Caco-2 (cell line): ENCODE data around the gene MATN4. TPM values are rescaled to one million over a fixed set of nuclear protein-coding genes. Genes with fewer than 3 reads are reported as not detected.

Experiments
- BruUV-seq: library from RNA; stranded (reverse); fragments of 400-500 nt; replicated peaks from 2 replicates; lab custom pipeline; 2021; lab: Mats Ljungman, UMichigan
- CTCF ChIA-PET: fragments of 300-600 bp; sonication (Branson Sonifier 250); formaldehyde crosslinking; loops from one replicate; lab custom pipeline; 2022; ENCODE audit warnings: antibody characterized with exemption; lab: Charles Lee
- POLR2A ChIA-PET: fragments of 300-600 bp; sonication (Branson Sonifier 250); formaldehyde crosslinking; loops from one replicate; lab custom pipeline; 2022; ENCODE audit warnings: antibody characterized with exemption; lab: Charles Lee
- DNase-seq, 2 experiments: peaks; one replicate each; pipeline versions ENCODE4 v3.0.0 to v3.0.0-alpha.2; 2020 to 2022
- H3K27me3 ChIP-seq: replicated peaks from 2 replicates; pipeline ENCODE4 v1.6.0; 2011; ENCODE audit warnings: low read length; ENCODE audit not compliant: control insufficient read depth, insufficient read depth
- H3K36me3 ChIP-seq: 2 replicates; pipeline ENCODE4 v1.5.1; 2011; ENCODE audit warnings: low read length; ENCODE audit not compliant: control insufficient read depth, insufficient read depth
- H3K4me1 ChIP-seq: fragments of 250-450 bp; sonication (Bioruptor Pico); 2 replicates; pipeline ENCODE4 v1.5.1; 2020; ENCODE audit warnings: mild to moderate bottlenecking
- H3K4me3 ChIP-seq: 2 replicates; pipeline ENCODE4 v1.5.1; 2011; ENCODE audit warnings: low read depth, mild to moderate bottlenecking, control low read depth, low read length
- H3K9me3 ChIP-seq: fragments of 250-450 bp; sonication (Bioruptor Pico); 2 replicates; pipeline ENCODE4 v1.5.1; 2020; ENCODE audit warnings: mild to moderate bottlenecking, moderate library complexity
- H3K27ac Mint-ChIP-seq: one replicate; pipeline ENCODE4 v1.8.0; 2022; ENCODE audit warnings: mixed read lengths; ENCODE audit not compliant: unreplicated experiment
- H3K27me3 Mint-ChIP-seq: one replicate; pipeline ENCODE4 v1.8.0; 2022; ENCODE audit warnings: mixed read lengths; ENCODE audit not compliant: insufficient read depth, unreplicated experiment
- H3K36me3 Mint-ChIP-seq: one replicate; pipeline ENCODE4 v1.8.0; 2022; ENCODE audit warnings: mild to moderate bottlenecking, mixed read lengths; ENCODE audit not compliant: insufficient read depth, unreplicated experiment
- H3K4me1 Mint-ChIP-seq: one replicate; pipeline ENCODE4 v1.8.0; 2022; ENCODE audit warnings: low read depth, mixed read lengths; ENCODE audit not compliant: unreplicated experiment
- H3K4me3 Mint-ChIP-seq: one replicate; pipeline ENCODE4 v1.8.0; 2022; ENCODE audit warnings: mild to moderate bottlenecking, moderate library complexity, mixed read lengths; ENCODE audit not compliant: unreplicated experiment
- H3K9me3 Mint-ChIP-seq: one replicate; pipeline ENCODE4 v1.8.0; 2022; ENCODE audit warnings: mixed read lengths; ENCODE audit not compliant: unreplicated experiment
- intact Hi-C: fragments of 100-400 bp; cut with micrococcal nuclease; formaldehyde crosslinking; loops from one replicate; pipeline ENCODE4 v1.10.0; 2022; ENCODE audit not compliant: unreplicated experiment
- total RNA-seq: library from RNA; stranded (reverse); gene quantifications from 2 replicates; pipeline ENCODE4 v1.2.3, GENCODE V29; 2022
- TF ChIP-seq, protein P1 (sequence below), 2 experiments: fragments of 200-600 bp in 1 of 2; IDR thresholded peaks; 1 replicate in 1 of 2; 2 replicates in 1 of 2; pipeline versions ENCODE4 v1.5.1 to v1.8.0; 2011 to 2022; ENCODE audit warnings: antibody characterized with exemption in 1 of 2, control low read depth in 1 of 2, inconsistent platforms in 1 of 2, low read depth in 1 of 2, low read length in 1 of 2, mild to moderate bottlenecking in 1 of 2, moderate library complexity in 1 of 2; ENCODE audit not compliant: insufficient read depth in 1 of 2, severe bottlenecking in 1 of 2, unreplicated experiment in 1 of 2

MATN4 gene
- total RNA-seq, 1 experiment from 2014 or later = not detected

DNA sequence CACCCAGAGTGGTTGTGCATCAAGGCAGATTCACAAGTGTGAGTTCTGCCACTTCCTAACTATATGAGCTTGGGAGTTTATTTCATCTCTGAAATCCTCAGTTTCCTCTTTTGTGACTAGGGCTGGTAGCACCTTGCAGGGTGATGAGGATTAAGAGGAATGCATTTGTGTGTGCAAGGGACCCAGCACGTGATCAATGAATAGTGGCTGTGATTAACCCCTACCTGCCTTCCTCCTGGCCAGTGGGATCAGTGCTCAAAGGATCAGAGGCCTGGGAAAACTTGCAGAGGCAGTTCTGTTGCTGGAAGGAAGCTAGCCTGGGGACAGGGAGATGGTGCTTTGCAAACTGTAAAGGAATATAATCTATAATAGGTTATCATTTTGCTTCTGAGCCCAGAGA, 32.9 kb upstream of the MATN4 start:
- TF ChIP-seq, protein P1, sequence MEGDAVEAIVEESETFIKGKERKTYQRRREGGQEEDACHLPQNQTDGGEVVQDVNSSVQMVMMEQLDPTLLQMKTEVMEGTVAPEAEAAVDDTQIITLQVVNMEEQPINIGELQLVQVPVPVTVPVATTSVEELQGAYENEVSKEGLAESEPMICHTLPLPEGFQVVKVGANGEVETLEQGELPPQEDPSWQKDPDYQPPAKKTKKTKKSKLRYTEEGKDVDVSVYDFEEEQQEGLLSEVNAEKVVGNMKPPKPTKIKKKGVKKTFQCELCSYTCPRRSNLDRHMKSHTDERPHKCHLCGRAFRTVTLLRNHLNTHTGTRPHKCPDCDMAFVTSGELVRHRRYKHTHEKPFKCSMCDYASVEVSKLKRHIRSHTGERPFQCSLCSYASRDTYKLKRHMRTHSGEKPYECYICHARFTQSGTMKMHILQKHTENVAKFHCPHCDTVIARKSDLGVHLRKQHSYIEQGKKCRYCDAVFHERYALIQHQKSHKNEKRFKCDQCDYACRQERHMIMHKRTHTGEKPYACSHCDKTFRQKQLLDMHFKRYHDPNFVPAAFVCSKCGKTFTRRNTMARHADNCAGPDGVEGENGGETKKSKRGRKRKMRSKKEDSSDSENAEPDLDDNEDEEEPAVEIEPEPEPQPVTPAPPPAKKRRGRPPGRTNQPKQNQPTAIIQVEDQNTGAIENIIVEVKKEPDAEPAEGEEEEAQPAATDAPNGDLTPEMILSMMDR (IDR thresholded peaks at IDR 0.05; ENCODE audit: insufficient read depth in 1 of 2, low read depth in 1 of 2, low read length in 1 of 2, severe bottlenecking in 1 of 2, unreplicated experiment in 1 of 2) = no peak
- H3K36me3 ChIP-seq = peaks cover 11% of the 10 kb centered on the region
- H3K4me1 ChIP-seq = peaks cover 100% of the 10 kb centered on the region
- no peaks in the 10 kb centered on the region for H3K27me3 ChIP-seq
- peak in 1 of 2 experiments; percentile 60 for DNase-seq
- H3K36me3 Mint-ChIP-seq = peaks cover 100% of the 10 kb centered on the region
- H3K9me3 Mint-ChIP-seq = no peaks in the 10 kb centered on the region
- H3K4me1 Mint-ChIP-seq = peaks cover 95% of the 10 kb centered on the region
- intact Hi-C loops = no loop called here
- no peaks in the 10 kb centered on the region for H3K27me3 Mint-ChIP-seq
- BruUV-seq = no TSS peak
- peak overlapping the region; percentile 77 for H3K27ac Mint-ChIP-seq
- ChIA-PET CTCF (interaction anchor here (1.4 to 4.4 kb wide), 8 partner anchors 18 to 430 kb away, joined by 4 to 50 read pairs (median 17); partner anchors contain the start of gene SYS1), POLR2A (interaction anchor here (0.6 to 9.0 kb wide), 3 partner anchors 18 to 431 kb away, joined by 5 to 229 read pairs (median 9); partner anchors contain the start of gene SYS1)
- H3K4me3 Mint-ChIP-seq = peak overlapping the region; percentile 97
- no peaks in the 10 kb centered on the region for H3K9me3 ChIP-seq
- peak overlapping the region; percentile 24; the same call in 1 of the 2 replicates for H3K4me3 ChIP-seq

DNA sequence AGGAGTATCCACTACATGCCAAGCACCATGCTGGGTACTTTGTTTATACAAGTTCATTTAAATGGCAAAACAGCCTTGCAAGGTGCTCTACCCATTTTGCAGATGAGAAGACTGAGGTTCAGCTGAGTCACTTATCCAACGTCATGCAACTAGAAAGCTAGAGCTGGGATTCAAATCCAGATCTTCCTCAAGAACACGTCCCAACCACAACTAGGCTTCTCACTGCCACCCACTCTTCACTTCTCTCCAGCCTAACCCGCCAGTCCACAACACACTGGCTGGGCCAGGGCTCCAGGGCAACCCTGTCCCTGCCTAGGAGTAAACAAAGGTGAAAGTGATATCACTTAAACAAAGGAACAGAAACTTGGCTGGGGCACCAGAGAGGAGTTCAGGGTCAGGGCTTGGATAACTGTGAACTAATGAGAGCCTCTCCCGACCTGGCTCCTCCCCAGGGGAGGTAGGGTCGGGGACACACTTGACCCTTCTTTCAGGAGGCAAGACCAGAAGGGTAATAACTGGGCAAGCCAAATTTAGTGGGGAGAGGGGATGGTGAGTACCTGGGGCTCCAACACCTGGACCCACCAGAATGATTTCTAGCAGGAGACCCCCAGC, 32.2 kb upstream of the MATN4 start:
- H3K27me3 ChIP-seq = no peaks in the 10 kb centered on the region
- intact Hi-C loops = no loop called here
- CTCF ChIA-PET = interaction anchor here (1.4 to 4.4 kb wide), 3 partner anchors 17 to 23 kb away, joined by 4 to 50 read pairs (median 44); partner anchors contain the start of gene SYS1
- peaks cover 95% of the 10 kb centered on the region for H3K4me1 Mint-ChIP-seq
- H3K36me3 Mint-ChIP-seq = peaks cover 100% of the 10 kb centered on the region
- H3K27ac Mint-ChIP-seq = peak overlapping the region; percentile 77
- BruUV-seq = no TSS peak
- peaks cover 94% of the 10 kb centered on the region for H3K4me1 ChIP-seq
- TF ChIP-seq, protein P1 (IDR thresholded peaks at IDR 0.05; ENCODE audit: insufficient read depth in 1 of 2, low read depth in 1 of 2, low read length in 1 of 2, severe bottlenecking in 1 of 2, unreplicated experiment in 1 of 2) = no peak
- H3K4me3 Mint-ChIP-seq = peak overlapping the region; percentile 97
- no peak overlapping the region for H3K4me3 ChIP-seq
- no peaks in the 10 kb centered on the region for H3K27me3 Mint-ChIP-seq
- peak in 1 of 2 experiments; percentile 35 for DNase-seq
- POLR2A ChIA-PET = interaction anchor here (9.0 kb wide), 1 partner anchor 21 kb away, joined by 229 read pairs; the partner anchor contains the start of gene SYS1
- H3K9me3 Mint-ChIP-seq = no peaks in the 10 kb centered on the region
- H3K36me3 ChIP-seq = peaks cover 15% of the 10 kb centered on the region
- no peaks in the 10 kb centered on the region for H3K9me3 ChIP-seq

DNA sequence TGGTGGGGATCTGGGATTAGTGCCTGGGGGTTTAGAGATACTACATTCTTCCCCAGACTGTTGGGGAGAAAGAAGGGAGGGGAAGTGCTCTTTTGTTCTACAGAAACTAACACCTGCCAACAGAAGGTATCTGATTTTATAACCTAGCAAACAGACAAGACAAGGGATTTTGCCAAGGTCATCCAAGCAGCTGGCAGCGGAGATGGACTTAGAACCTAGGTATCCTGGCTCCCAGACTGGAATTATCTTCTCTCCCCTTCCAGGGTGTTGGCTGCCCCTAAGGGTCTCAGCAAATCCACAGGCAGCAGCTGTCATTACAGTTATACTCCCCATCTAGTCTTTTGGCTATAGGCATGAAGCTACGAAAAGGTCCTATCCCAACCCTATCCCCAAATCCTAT, 31.7 kb upstream of the MATN4 start:
- ChIA-PET POLR2A (interaction anchor here (9.0 kb wide), 1 partner anchor 22 kb away, joined by 229 read pairs; the partner anchor contains the start of gene SYS1), CTCF (no interaction called here)
- Mint-ChIP-seq H3K36me3 (peaks cover 100% of the 10 kb centered on the region), H3K4me3 (peak overlapping the region; percentile 39), H3K27me3 (no peaks in the 10 kb centered on the region), H3K27ac (peak overlapping the region; percentile 77), H3K4me1 (peaks cover 89% of the 10 kb centered on the region), H3K9me3 (no peaks in the 10 kb centered on the region)
- Histone ChIP-seq H3K4me3 (no peak overlapping the region), H3K4me1 (peaks cover 88% of the 10 kb centered on the region), H3K9me3 (no peaks in the 10 kb centered on the region), H3K27me3 (no peaks in the 10 kb centered on the region), H3K36me3 (peaks cover 17% of the 10 kb centered on the region)
- no TSS peak for BruUV-seq
- intact Hi-C loops = no loop called here
- TF ChIP-seq, protein P1 (IDR thresholded peaks at IDR 0.05; ENCODE audit: insufficient read depth in 1 of 2, low read depth in 1 of 2, low read length in 1 of 2, severe bottlenecking in 1 of 2, unreplicated experiment in 1 of 2) = no peak
- DNase-seq = no peak
